Endodermal cell (in vitro differentiated cells): ENCODE results near the gene EXOSC1. TPM values are rescaled to one million over a fixed set of nuclear protein-coding genes. Genes with fewer than 3 reads are reported as not detected.

ENCODE experiments used
- DNase-seq: peaks from one replicate; pipeline ENCODE4 v3.0.0-alpha.2; 2017
- H3K27ac ChIP-seq: 2 replicates; pipeline ENCODE4 v1.5.1; 2013; ENCODE audit warnings: mild to moderate bottlenecking, low read depth, low read length, moderate library complexity
- H3K27me3 ChIP-seq: 2 replicates; pipeline ENCODE4 v1.6.1; 2013; ENCODE audit warnings: mild to moderate bottlenecking, low read length, moderate library complexity; ENCODE audit not compliant: insufficient read depth, control insufficient read depth, poor library complexity, severe bottlenecking
- H3K36me3 ChIP-seq: 2 replicates; pipeline ENCODE4 v1.7.0; 2013; ENCODE audit warnings: mild to moderate bottlenecking, low read length, moderate library complexity; ENCODE audit not compliant: control insufficient read depth, insufficient read depth
- H3K4me1 ChIP-seq: one replicate; pipeline ENCODE4 v1.7.0; 2013; ENCODE audit warnings: low read length; ENCODE audit not compliant: control insufficient read depth, insufficient read depth
- H3K4me3 ChIP-seq: 2 replicates; pipeline ENCODE4 v1.5.1; 2013; ENCODE audit warnings: mild to moderate bottlenecking, low read length, moderate library complexity
- H3K9ac ChIP-seq: 2 replicates; pipeline ENCODE4 v1.6.1; 2013; ENCODE audit warnings: mild to moderate bottlenecking, low read length, moderate library complexity; ENCODE audit not compliant: poor library complexity, severe bottlenecking; ENCODE audit errors: extremely low read depth
- H3K9me3 ChIP-seq: 2 replicates; pipeline ENCODE4 v1.6.1; 2013; ENCODE audit warnings: mild to moderate bottlenecking, low read length, moderate library complexity; ENCODE audit not compliant: control insufficient read depth
- H3K27ac Mint-ChIP-seq: 2 replicates; pipeline ENCODE4 v1.8.0; 2020; ENCODE audit warnings: mixed read lengths
- H3K27me3 Mint-ChIP-seq: 2 replicates; pipeline ENCODE4 v1.8.0; 2021; ENCODE audit warnings: mild to moderate bottlenecking, mixed read lengths; ENCODE audit not compliant: insufficient read depth
- H3K36me3 Mint-ChIP-seq: 2 replicates; pipeline ENCODE4 v1.8.0; 2020; ENCODE audit warnings: low read depth, mixed read lengths
- H3K4me1 Mint-ChIP-seq: 2 replicates; pipeline ENCODE4 v1.8.0; 2020; ENCODE audit warnings: mixed read lengths
- H3K4me3 Mint-ChIP-seq: 2 replicates; pipeline ENCODE4 v1.8.0; 2020; ENCODE audit warnings: mild to moderate bottlenecking, moderate library complexity, mixed read lengths
- H3K9me3 Mint-ChIP-seq: 2 replicates; pipeline ENCODE4 v1.8.0; 2020; ENCODE audit warnings: mild to moderate bottlenecking, mixed read lengths
- WGBS, 2 experiments: methylation state at CpG; one replicate each; pipeline versions ENCODE4 v1.1.5 to v1.1.7; 2013; ENCODE audit warnings: missing lambda C conversion rate in 2 of 2, mixed read lengths in 1 of 2; ENCODE audit not compliant: insufficient coverage in 1 of 2, insufficient read length in 1 of 2; 5-methylcytosine and 5-hydroxymethylcytosine counted together
- total RNA-seq, 2 donors: library from RNA; stranded (reverse); fragmentation: NEBNext Ultra II Directional in 1 of 2; extraction: Animal tissue kit (Norgen Biotek cat#: 25700) in 1 of 2; gene quantifications; 2 replicates in 1 of 2; 3 replicates in 1 of 2; pipeline ENCODE4 v1.2.1, GENCODE V29; 2021
- TF ChIP-seq, protein P1 (sequence below): fragments of 200-600 bp; sonication (generic); conservative IDR thresholded peaks from 2 replicates; pipeline ENCODE4 v1.5.0; 2021; ENCODE audit warnings: antibody characterized with exemption, mild to moderate bottlenecking

Gene EXOSC1
- total RNA-seq, 2 donors from 2014 or later, result 48.9 to 55.6 TPM

DNA sequence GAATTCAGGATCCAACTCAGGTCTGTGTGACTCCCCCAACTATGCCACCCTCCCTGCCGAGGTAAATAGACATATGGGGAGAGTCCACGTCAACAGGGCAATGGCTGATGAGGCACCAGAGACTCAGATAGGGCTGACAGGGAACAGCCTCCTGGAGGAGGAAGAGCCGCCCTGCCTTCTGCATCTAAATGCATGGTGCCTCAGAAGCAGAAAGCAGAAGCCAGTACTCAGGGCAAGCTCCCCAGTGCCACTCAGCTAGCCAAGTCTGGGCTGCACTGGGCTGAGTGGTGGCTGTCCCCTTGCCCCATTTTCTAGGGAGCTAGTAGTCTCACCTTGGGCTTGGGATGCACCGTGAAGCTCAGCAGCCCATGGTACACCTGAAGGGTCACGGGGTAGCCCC is 55.7 kb downstream of the EXOSC1 start:
- Histone ChIP-seq H3K9me3 (no peaks in the 10 kb centered on the region), H3K27me3 (no peaks in the 10 kb centered on the region), H3K4me1 (no peaks in the 10 kb centered on the region), H3K9ac (no peak overlapping the region), H3K27ac (no peak overlapping the region), H3K4me3 (no peak overlapping the region), H3K36me3 (peaks cover 36% of the 10 kb centered on the region)
- Mint-ChIP-seq H3K4me3 (no peak overlapping the region), H3K9me3 (no peaks in the 10 kb centered on the region), H3K27ac (no peak overlapping the region), H3K36me3 (peaks cover 55% of the 10 kb centered on the region), H3K4me1 (no peaks in the 10 kb centered on the region), H3K27me3 (no peaks in the 10 kb centered on the region)
- TF ChIP-seq, protein P1, sequence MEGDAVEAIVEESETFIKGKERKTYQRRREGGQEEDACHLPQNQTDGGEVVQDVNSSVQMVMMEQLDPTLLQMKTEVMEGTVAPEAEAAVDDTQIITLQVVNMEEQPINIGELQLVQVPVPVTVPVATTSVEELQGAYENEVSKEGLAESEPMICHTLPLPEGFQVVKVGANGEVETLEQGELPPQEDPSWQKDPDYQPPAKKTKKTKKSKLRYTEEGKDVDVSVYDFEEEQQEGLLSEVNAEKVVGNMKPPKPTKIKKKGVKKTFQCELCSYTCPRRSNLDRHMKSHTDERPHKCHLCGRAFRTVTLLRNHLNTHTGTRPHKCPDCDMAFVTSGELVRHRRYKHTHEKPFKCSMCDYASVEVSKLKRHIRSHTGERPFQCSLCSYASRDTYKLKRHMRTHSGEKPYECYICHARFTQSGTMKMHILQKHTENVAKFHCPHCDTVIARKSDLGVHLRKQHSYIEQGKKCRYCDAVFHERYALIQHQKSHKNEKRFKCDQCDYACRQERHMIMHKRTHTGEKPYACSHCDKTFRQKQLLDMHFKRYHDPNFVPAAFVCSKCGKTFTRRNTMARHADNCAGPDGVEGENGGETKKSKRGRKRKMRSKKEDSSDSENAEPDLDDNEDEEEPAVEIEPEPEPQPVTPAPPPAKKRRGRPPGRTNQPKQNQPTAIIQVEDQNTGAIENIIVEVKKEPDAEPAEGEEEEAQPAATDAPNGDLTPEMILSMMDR, result no peak
- DNase-seq, result no peak
- 95 to 100% methylated on average over 4 to 5 of the region's 5 CpGs for WGBS, 2 experiments

DNA sequence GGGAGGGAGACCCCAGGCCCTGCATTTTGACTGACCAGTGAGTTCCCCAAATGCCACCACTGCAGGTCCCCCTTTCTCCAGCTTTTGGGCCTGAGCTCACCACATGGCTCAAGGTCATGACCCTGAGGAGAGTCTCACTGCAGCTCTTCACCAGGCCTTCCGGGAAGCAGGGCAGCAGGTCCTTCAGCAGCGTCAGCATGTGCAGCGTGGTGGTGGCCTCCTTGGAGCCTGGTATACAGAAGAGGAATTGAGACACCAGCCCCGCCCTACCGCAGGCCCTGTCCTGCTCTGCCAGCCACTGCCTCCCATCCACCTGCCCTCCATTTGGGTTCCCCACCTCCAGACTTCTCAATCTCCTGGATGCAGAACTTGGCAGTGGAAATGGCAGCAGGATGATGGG is 57.7 kb downstream of the EXOSC1 start:
- peaks cover 47% of the 10 kb centered on the region for H3K36me3 Mint-ChIP-seq
- 93% methylated on average over 5 of the region's 5 CpGs; no CpG with 5 or more reads in 1 of the 2 experiments for WGBS, 2 experiments

More for the DNA sequence above, 57.7 kb downstream of the EXOSC1 start:
- Histone ChIP-seq H3K4me3 (no peak overlapping the region), H3K9me3 (no peaks in the 10 kb centered on the region), H3K36me3 (peaks cover 25% of the 10 kb centered on the region), H3K4me1 (no peaks in the 10 kb centered on the region), H3K27ac (no peak overlapping the region), H3K9ac (no peak overlapping the region), H3K27me3 (no peaks in the 10 kb centered on the region)
- H3K9me3 Mint-ChIP-seq, result no peaks in the 10 kb centered on the region
- no peaks in the 10 kb centered on the region for H3K27me3 Mint-ChIP-seq
- TF ChIP-seq, protein P1, result no peak
- DNase-seq, result no peak
- no peak overlapping the region for H3K4me3 Mint-ChIP-seq
- no peak overlapping the region for H3K27ac Mint-ChIP-seq
- H3K4me1 Mint-ChIP-seq, result no peaks in the 10 kb centered on the region

Other genes starting within 250 kb of the EXOSC1 start
- 10 to 100 TPM; 26.8 to 47.6 TPM for gene ARHGAP19, start 153.4 kb downstream of the EXOSC1 start, total RNA-seq
- gene FRAT1, start 126.7 kb downstream of the EXOSC1 start, total RNA-seq, result 1 to 10 TPM; 6.5 to 7.3 TPM
- gene FRAT2, start 111.3 kb downstream of the EXOSC1 start, total RNA-seq, result 10 to 100 TPM; 31.0 to 35.2 TPM
- 10 to 100 TPM; 33.0 to 34.7 TPM for gene RRP12, start 44.7 kb downstream of the EXOSC1 start, total RNA-seq
- gene PGAM1, start 19.8 kb downstream of the EXOSC1 start, total RNA-seq, result 100 to 1,000 TPM; 490 to 499 TPM
- gene ZDHHC16, start 169 bp upstream of the EXOSC1 start, total RNA-seq, result 10 to 100 TPM; 44.5 to 53.6 TPM
- gene MMS19, start 52.4 kb upstream of the EXOSC1 start, total RNA-seq, result 10 to 100 TPM; 84.2 to 98.8 TPM
- gene UBTD1, start 52.9 kb upstream of the EXOSC1 start, total RNA-seq, result 10 to 100 TPM; 19.1 to 19.3 TPM
- not detected for gene ANKRD2, start 126.8 kb upstream of the EXOSC1 start, total RNA-seq
- 1 to 10 TPM in 1 of 2 donors, under 1 TPM in 1; 0.15 to 1.7 TPM for gene HOGA1, start 138.4 kb upstream of the EXOSC1 start, total RNA-seq
- gene C10orf62, start 143.7 kb upstream of the EXOSC1 start, total RNA-seq, result not detected
- 10 to 100 TPM; 19.0 to 21.3 TPM for gene MORN4, start 187.5 kb upstream of the EXOSC1 start, total RNA-seq
- 10 to 100 TPM; 14.5 to 18.1 TPM for gene PI4K2A, start 194.7 kb upstream of the EXOSC1 start, total RNA-seq
- gene AVPI1, start 241.2 kb upstream of the EXOSC1 start, total RNA-seq, result 1 to 10 TPM; 3.9 to 4.3 TPM